Ishikawa (cell line): ENCODE data around the gene STPG1.

ENCODE experiments used
- EP300 ChIP-seq: IDR thresholded peaks from 2 replicates; pipeline ENCODE4 v1.6.1; 2012; ENCODE audit warnings: borderline replicate concordance
- TF ChIP-seq, protein P1 (sequence below): IDR thresholded peaks from 2 replicates; pipeline ENCODE4 v1.6.1; 2012; ENCODE audit warnings: low read depth, mild to moderate bottlenecking

DNA sequence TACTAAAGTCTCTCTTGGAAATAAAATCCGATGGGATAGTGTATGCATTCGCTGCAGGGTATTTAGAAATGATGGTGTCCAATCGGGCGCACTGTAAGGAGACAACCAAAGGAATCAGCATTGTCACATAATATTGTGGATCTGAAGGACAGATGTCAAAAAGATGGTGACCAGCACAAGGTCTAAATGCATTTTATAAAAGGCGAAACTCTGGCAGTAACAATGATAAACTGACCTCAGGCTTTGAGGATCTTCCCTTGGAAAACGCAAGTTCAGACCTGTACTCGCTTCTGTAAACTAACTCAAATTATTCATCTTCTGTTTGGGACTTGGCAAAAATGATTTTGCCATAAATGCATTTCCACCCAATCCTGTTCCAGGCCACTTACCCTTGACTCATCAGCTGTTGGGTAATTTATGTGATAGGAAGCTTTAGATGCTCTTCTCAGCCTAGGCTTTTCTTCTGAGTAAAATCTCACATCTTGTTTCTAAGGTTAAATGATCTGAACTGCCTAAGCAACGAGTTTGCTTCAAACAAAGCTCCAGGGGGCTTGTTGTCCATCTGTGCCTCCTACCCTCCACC lies 33.8 kb downstream of the STPG1 start:
- no peak for TF ChIP-seq EP300
- TF ChIP-seq, protein P1, sequence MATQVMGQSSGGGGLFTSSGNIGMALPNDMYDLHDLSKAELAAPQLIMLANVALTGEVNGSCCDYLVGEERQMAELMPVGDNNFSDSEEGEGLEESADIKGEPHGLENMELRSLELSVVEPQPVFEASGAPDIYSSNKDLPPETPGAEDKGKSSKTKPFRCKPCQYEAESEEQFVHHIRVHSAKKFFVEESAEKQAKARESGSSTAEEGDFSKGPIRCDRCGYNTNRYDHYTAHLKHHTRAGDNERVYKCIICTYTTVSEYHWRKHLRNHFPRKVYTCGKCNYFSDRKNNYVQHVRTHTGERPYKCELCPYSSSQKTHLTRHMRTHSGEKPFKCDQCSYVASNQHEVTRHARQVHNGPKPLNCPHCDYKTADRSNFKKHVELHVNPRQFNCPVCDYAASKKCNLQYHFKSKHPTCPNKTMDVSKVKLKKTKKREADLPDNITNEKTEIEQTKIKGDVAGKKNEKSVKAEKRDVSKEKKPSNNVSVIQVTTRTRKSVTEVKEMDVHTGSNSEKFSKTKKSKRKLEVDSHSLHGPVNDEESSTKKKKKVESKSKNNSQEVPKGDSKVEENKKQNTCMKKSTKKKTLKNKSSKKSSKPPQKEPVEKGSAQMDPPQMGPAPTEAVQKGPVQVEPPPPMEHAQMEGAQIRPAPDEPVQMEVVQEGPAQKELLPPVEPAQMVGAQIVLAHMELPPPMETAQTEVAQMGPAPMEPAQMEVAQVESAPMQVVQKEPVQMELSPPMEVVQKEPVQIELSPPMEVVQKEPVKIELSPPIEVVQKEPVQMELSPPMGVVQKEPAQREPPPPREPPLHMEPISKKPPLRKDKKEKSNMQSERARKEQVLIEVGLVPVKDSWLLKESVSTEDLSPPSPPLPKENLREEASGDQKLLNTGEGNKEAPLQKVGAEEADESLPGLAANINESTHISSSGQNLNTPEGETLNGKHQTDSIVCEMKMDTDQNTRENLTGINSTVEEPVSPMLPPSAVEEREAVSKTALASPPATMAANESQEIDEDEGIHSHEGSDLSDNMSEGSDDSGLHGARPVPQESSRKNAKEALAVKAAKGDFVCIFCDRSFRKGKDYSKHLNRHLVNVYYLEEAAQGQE, result no peak
